GM21390 (cell line): ENCODE measurements around the gene ADD2.

Experiments used
- ATAC-seq: cut with Tn5 transposase; IDR thresholded peaks from one replicate; pipeline ENCODE4 v1.9.1; 2021; ENCODE audit not compliant: unreplicated experiment

ADD2 gene

DNA sequence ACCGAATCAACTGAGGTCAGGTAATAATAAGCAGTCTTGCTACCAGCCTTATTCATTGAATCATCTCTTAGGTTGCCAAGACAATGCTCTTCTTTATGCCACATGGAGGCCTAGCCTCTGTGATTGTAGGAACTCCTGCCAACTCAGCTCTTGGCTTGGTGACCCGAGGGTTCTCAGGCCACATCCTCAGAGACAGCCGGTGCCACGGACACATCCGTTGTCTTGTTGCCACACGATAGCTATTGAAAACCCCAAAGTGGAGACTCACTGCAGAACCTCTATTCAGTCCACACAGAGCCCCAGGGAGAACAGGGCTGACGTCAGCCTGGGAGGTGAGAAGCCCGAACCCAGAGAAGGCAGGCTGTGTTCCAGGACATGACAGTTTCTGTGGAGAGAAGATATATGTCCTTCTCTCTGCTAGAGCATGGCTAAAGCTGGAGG lies 160.9 kb downstream of the ADD2 start:
- ATAC-seq, result no peak
